Measurements from ENCODE around the gene PHACTR3.

PHACTR3 gene

DNA sequence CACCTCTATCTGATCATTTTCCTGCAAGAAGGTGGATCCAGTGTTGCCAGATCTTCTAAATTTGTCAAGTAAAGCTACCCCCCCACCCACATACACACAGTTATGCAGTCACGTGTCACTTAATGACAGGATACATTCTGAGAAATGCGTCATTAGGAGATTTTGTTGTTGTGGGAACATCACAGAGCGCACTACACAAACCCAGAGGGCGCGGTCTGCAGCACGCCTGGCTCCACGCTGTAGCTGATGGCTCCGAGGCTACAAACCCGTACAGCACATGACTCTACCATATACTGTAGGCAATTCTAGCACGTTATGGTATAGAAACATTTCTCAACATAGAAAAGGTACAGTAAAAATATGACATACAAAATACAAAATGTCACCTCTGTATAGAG lies 202.2 kb downstream of the PHACTR3 start:
- DNase-seq: no peak

DNA sequence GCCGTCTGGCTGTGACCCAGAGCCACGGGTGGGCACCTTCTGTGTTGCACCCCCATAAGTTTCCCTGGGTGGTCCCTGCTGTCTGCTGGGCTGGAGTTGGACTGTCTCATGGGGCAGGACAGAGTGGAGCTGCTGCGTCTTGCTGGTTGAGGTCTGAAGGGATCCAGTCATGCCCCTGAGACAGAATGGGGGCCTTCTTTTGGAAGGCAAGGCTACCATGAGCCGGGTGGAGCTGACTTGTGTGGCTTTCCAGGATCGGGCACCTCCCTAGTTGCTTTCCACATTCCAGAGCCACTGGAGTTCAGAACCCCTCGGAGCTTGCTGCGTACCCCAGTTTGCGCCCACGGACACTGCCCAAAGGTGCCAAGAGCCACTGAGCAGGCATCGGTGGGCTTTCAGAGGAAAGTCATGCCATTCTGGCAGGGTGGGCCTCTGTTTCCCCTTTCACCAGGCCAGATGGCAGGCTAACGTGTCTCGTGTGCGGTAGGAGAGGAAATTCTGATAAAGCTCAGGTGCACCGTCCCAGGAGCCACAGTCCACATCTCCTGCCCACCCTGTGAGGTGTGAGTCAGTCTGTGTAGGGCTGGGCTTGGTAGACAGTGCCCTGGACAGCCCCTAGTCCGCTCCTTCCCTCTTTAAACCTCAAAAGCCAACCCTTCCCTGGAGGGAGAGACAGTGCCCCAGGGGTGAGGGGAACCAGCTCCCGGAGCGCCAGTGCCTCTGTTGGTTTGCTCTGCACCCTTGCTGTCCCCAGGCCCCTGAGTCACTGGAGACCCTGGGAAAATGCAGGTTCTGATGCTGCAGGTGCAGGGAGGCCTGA lies 203.8 kb downstream of the PHACTR3 start:
- DNase-seq: no peak

DNA sequence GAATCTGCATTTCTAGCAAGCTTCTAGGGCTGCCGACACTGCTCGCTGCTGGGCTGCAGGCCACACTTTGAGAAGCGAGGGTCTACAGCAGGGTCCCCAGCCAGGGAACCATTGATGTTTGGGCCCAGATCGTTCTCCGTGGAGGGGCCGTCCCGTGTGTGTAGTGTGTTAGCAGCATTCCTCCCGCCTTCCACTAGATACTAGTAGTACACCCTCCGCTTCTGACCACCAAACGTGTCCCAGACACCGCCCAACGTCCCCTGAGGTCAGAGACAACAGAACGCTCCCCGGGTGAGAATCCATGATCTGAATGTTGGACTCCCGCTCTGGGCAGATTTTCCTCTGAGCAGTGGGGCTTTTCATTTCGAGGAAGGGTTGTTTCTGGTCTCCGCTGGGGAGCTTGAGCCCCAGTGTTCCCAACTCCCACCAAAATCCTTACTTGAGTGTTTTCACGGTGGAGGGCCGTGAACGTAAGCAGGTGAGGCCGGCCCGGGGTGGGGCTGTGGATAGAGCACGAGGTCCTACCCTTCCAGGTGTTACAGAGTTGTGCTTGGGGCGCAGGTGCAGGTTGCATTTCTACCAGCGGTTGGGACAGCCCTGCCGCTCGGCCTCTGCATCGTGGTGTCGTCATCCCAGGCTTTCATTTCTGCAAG lies 204.5 kb downstream of the PHACTR3 start:
- DNase-seq: no peak

DNA sequence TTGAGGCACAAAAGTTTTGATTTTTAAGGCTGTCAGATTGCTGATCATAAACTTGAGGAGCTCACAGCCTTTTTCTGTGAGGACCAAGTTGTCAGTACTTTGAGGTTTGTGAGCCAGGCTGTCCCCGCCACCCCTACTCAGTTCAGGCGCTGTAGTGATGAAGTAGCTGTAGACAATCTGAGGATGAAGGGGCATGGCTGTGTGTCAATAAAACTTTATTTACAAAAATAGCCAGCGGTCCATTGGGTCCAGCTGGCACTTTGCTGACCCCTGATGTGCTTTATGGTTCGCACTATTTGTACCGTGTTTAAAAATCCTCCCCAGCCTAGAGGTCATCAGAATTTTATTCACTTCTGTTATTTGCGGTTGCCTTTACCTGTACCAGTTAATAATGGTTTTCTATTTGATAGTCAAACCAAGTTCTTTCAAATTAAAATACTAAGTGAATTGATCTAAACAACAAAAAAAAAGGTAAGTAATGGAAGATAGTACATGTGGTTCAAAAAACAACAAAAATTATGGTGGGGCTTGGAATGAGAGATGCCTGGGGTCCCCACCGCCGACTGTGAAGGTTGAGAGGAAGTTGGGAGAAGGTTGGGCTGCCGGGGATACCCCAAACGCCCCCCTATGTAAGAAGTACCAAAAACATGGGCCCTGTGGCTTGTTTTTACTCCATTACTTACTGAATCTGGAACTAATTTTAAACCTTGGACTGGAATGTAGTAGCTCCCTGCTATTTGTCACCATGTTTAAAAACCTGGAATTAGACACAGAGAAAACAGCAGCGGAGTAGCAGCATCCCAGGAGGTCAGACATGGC lies 205.5 kb downstream of the PHACTR3 start:
- no peak for DNase-seq

DNA sequence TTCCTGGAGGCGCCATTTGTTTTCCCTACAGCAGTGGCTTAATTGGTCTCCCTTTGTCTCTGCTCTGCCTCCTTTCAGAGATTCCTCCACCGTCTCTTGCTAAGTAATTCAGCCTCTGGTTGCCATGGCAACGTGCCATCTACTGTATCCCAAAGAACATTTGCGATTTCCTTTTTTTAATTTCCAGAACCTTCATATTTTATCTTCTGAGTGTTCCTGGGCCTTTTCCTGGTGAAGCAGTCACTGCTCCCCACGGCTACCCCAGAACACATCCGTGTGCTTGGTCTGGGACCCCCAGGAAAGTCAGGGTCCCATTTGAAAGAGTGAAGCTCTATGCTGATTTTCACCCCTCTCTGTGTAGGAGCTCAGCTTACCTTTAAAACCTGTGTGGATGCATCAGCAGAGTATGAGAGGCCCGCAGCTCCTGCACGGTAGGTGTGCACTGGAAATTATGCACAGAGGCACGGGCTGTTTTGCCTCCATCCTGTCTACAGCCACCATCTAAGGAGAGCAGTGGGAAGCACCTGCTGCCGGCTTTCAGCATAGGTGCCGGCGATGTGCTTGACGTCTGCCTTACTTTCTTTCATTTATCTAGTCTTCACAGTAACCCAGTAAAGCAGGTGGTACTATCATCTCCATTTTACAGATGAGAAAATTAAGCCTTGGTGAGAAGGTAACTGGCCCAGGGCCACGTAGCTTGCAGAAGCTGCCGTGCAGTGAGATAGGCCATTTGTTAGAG lies 206.3 kb downstream of the PHACTR3 start:
- DNase-seq: peak; percentile 74

DNA sequence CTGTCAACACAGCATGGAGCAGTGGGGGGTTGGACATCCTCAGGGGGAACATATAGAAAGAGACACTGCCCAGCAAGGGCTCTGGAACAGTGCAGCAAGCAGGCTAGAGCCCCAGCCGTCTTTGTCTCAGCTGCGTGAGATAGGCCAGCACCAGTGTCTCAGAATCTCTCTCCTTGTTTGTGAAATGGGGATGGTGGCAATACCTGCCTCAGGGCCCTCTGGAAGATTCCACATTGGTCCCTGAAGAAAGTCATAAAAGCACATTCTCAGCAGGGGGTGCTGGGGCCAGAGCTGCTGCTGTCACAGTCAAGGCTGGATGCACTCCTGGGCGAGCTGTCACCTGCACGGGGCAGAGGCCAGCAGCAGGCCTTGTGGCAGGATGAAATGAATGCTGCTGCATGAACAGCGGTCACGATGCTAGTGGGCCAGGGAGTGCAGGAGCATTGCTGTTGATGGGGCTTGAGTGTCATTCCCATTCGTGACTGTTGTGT lies 207.4 kb downstream of the PHACTR3 start:
- no peak for DNase-seq

DNA sequence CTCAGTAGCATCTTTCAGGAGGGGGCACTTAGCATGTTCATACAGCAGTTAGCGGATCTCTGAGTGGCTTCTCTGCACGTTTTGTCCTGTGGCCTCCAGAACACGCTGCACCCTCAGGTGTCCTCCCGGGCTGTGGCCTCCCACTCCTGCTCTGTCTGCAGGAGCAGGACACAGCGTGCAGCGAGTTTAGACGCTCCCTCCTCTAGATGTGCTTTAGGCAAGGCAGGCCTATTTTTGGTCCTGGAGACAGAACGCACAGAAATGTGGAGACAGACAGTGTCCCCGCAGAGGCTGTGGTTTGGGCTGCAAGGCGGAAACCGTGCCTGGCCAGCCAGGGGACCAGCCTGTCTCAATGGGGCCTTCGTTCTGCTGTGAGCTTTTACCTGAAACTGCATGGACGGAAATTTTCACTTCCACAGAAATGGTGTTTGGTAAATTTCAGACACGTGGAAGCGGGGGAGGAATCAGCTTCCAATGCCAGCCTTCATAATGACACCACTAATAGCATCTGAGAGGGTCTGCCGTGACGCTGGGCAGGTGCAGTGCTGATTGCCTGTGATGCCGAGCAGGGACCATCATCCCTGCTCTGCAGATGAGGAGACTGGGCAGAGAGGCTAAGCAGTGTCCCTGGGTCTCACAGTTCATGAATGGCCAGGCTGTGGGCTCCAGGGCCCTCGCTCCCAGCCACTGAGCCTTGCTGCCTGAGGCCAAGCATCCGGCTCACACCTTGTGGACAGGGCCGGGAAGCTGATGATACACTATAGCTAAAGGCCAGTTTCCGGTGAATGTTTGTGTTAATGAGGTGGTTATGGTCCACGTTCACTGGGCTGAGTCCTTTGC lies 208.2 kb downstream of the PHACTR3 start:
- DNase-seq: no peak

DNA sequence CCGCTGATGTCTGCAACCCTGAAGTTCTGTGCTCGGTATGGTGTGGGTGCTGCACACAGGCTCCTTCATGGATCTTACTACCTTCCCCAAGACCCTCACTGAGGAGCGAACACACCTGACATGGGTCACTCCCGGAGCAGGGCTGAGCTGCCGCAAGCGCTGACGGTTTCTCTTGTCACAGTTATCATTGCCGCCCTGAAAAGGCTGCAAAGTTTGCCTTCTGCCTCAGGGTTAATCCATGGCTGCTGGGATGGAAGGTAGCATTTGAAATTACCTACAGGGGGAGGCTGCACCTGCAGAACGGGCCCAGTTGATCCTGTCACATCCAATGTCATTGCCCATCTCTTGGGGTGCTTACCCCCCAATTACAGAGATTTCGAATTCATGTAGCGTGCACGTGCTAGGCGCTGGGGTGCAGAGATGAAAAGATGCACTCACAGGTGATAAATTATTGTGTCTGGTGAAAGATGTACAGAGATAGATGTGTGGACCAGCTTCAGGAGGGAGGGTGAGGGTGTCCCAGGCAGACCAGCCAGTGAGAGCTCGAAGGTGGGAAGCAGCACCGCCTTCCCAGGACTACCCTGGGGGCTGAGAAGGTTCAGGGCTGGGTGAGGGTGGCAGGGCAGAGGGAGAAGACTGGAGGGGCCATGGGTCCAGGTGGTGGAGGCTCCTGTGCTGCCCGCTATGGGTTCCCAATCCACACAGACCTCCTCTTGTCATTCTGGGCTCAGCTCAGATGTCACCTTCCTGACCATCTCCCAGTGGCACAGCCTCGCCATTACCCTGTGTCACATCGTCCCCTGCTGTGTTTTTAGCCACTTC lies 209.0 kb downstream of the PHACTR3 start:
- no peak for DNase-seq

DNA sequence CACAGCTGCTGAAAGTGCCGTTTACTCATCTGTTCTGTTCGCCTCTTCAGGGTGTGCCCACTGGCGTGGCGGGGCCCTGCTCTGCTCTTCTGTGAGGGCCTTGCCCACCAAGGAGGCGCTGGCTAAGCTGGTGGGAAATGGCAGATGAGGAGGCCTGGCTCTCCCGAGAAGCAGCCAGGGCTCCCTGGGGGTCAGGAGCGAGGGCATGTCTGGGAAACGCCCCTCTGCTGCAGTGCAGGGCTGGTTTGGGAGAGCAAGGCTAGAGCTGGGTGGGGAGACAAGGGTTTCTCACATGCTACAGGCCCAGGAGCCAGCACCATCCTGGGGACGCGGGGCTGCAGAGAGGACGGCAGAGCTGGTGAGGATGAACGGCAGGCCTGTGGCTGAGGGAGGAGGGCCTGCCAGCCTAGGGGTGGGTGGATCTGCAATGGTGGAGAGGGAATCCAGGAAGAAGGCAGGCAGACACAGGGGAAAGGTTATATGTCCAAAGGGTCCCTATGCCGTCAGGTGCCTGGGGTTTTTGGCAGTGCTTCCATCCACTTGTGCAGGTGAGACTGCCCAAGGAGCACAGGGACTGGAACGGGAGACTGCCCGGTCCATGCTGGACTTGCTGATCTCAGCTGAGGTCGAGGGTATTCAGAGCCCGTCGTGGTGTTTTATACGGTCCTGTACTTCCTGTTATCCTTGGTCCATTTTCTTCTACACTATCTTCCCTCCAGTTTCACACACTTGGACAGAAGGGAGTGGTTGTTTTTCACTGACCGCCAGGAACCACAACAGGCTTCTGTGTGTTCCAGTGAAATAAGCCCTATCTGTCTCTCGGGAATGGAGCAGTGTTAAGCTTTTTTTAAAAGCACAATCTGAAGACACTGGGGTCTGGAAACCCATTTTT lies 209.9 kb downstream of the PHACTR3 start:
- DNase-seq: no peak

DNA sequence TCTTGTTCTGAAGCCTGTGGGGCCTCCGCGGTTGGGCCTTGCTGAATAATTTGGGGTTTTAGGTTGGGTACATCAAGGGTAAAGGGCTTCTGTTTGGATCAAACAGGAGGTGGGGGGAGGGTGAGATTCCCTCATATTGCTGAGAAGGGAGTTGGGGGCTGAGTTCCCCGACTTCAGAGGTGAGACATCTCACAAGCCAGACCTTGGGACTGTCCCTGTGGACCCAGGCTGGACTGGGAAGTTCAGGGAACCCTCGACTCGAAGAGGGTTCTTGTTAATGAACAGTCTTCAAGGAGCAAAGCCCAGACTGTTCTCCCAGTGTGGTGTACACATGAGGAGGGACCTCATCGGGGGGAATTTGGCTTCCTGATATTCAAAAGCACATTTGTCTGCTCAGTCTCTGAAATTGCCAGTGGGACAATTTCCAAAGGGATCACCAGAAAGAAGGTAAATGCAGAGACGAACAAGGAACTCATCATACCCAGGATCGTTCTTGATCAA lies 210.6 kb downstream of the PHACTR3 start:
- DNase-seq: no peak

DNA sequence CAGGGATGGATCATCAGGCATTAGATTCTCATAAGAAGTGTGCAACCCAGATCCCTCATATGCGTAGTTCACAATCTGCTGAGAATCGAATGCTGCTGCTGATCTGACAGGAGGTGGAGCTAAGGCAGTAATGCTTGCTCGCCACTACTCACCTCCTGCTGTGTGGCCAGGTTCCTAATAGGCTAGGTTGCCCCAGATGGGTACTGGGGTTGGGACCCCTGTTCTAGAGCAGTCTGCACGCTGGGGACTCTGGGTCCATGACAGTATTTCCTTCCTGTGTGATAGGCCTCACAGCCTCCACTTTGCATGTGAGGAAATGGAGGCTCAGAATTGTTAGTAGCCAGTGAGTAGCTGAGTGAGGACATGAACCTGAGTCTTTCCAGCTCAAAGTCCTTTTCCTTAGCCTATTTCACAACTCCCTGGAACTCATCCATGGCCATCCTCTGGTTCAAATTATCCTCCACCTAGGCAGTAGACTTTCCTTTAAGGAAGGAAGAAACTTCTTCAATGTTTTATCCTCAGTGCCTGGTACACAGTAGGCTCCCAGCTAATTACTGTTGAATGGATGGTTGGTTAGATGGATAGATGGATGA lies 211.9 kb downstream of the PHACTR3 start:
- DNase-seq: no peak

DNA sequence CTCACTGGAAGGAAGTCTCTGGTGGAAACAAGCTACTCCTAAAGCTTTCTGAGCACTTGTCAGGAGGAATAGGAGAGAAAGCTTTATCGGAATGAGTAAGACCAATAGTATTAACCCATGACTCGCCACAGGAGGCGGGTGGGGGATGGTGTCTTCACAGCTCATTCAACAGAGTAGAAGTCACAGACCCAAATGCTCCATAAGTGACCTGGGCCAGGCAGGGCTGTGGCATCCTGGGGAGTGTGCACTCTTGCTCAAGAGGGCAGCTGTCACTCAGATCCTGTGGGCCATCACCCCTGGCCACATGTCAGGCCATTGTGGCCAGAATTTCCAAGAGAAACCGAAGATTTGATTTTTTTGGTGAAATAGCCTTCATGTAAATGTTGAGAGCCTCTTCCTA lies 213.1 kb downstream of the PHACTR3 start:
- no peak for DNase-seq

DNA sequence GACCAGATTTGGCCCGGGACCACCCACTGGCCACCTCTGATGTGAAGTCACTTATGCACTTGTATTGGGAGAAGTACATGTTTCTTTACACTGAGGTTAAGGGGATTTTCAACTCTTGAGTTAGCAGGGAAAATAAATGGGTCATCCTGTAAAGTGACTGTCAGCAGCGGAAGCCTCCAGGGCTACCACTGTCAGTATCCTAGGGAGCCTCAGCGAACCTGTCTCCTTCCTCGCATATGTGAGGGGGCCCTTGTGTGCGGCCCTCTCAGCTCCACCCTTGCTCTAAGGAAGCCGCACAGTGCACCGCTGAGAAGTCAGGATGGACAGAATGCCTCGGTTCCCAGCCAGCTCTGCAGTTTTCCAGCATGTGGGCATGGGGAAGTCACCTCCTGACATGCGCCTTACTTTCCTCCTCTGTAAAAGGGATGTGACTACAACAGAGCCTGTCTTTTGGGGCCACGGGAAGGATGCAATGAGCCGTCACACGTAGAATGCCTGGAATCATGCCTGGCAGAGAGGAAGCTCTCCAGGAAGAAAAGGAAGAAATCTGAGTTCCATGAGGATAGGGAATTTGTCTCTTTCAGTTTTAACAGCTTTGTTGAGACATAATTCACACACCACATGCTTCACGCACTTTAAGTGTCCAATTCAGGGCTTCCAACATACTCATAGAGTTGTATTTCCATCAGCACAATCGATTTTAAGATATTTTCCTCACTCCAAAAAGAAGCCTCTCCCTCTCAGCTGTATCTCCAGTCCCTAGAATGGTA lies 213.7 kb downstream of the PHACTR3 start:
- DNase-seq: no peak

DNA sequence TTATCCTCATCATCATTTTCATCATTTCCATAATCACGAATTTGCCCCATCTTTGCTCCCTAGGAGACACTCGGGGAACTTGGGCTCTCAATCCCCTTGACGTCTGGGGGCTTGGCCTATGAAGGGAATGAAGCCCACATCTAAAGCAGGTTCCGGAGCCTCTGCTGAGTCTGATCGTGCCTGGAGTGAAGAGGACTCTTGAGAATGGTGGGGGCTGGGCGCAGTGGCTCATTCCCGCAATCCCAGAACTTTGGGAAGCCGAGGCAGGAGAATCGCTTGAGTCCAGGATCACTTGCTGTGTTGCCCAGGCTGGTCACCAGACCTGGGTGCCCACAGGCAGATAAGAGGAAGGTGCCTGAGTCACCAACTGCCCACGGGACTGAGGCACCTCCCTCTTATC lies 214.6 kb downstream of the PHACTR3 start:
- DNase-seq: no peak

DNA sequence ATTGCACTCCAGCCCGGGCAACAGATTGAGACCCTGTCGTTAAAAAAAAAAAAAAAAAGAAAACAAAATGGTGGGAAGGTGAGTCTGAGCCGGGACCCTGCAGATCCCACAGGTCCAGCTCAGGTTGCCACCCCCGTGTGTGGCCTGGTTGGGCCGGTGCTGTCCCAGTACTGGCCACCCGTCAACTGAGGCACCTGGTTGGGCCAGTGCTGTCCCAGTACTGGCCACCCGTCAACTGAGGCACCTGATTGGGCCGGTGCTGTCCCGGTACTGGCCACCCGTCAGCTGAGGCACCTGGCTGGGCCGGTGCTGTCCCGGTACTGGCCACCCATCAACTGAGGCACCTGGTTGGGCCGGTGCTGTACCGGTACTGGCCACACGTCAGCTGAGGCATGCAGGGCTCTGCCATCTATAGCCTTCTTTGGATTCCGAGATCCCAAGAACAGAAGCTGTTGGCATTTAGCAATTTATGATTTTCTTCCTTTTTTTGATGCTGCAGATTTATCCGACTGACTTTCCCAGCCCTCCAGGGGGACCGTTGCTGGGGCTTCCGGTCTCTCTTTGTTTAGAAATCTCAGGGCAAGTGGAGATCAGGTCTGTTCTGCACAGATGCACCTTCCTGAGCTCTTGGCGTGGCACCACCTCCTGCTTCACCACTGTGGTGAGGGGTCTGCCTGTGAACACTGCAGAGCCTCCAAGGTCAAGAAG lies 215.3 kb downstream of the PHACTR3 start:
- DNase-seq: no peak

DNA sequence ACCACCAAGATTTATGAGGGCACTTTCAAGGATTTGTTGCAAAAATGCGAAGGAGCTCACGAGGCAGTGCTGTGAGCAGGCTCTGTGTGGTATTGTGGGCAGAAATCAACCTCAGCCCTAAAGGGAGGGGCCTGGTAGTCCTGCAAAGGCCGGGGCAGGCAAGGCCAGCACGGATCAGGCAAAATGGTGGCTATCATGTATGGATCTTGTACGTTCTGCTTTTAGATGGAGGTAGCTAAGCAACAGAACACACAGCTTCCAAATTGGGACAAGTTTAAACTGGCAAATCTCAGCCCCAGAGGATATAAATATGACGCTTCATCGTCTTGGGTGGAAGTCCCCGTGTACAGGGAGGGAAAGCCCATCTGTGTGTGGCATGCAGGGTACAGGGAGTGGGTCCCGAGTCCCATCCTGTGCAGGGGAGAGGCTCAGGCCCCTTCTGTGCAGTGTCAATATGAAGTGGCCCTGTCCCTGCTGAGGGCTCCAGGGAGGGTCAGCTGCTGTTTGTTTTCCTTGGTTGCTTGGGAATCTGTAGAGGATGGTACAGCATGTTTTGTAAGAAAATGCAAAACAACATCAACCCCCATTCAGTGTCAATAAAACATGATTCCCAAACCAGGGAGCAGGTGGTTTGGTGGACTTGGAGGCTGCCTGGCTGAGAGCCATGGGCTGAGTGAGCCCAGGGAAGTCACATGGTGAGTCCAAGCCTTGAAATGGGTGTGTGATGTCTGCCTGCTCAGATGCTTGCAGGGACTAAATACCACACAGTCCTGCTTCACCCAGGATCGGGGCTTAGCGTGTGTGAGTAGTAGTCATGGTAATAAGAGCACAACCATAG lies 216.1 kb downstream of the PHACTR3 start:
- peak; percentile 71 for DNase-seq

DNA sequence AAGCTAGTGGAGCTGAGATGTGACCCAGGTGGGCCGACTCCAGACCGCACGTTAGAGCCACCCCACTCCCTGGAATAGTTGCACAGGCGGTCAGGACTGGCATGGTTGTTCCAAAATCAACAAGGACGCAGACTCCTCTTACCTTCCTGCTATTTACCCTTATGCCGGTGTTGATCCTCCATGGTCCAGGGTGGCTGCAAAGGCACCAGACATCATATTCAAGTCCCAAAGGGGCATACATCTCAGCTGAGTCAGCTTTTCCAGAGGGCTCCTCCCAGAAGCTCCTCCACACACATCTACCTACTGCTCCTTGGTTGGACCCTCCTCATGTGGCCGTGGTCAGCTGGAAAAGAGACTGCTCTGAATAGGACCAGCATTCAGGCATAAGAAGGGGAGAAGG lies 216.9 kb downstream of the PHACTR3 start:
- DNase-seq: no peak

Measured in NCI-H146 (cell line).